RWPE2 (cell line): Measurements from ENCODE around the gene FARS2.

Experiments
- ATAC-seq: fragments of 200-7000 bp; cut with Tn5 transposase; 3 replicates; pipeline ENCODE4 v1.9.1; 2021; ENCODE audit warnings: low read depth
- DNase-seq: peaks from one replicate; pipeline ENCODE4 v3.0.0-alpha.2; 2020; ENCODE audit warnings: low spot score
- H3K27ac ChIP-seq: fragments of 450-650 bp; 2 replicates; pipeline ENCODE4 v1.5.1; 2017; ENCODE audit warnings: mild to moderate bottlenecking; ENCODE audit not compliant: poor library complexity, severe bottlenecking
- H3K27me3 ChIP-seq: fragments of 250-450 bp; sonication (Bioruptor Pico); 2 replicates; pipeline ENCODE4 v1.5.1; 2021; ENCODE audit warnings: mild to moderate bottlenecking, moderate library complexity; ENCODE audit not compliant: insufficient read depth, poor library complexity, severe bottlenecking
- H3K36me3 ChIP-seq: fragments of 250-450 bp; sonication (Bioruptor Pico); 2 replicates; pipeline ENCODE4 v1.5.1; 2020; ENCODE audit warnings: low read depth, mild to moderate bottlenecking, moderate library complexity
- H3K4me1 ChIP-seq: fragments of 250-450 bp; sonication (Bioruptor Pico); 2 replicates; pipeline ENCODE4 v1.5.1; 2021; ENCODE audit warnings: mild to moderate bottlenecking, moderate library complexity; ENCODE audit not compliant: insufficient read depth, poor library complexity, severe bottlenecking
- H3K4me3 ChIP-seq: fragments of 250-450 bp; sonication (Bioruptor Pico); 2 replicates; pipeline ENCODE4 v1.5.1; 2021; ENCODE audit warnings: mild to moderate bottlenecking, moderate library complexity; ENCODE audit not compliant: severe bottlenecking
- H3K9me3 ChIP-seq: fragments of 250-450 bp; sonication (Bioruptor Pico); 2 replicates; pipeline ENCODE4 v1.5.1; 2021; ENCODE audit warnings: mild to moderate bottlenecking, moderate library complexity; ENCODE audit not compliant: severe bottlenecking
- TF ChIP-seq, protein P1 (sequence below): fragments of 450-650 bp; IDR thresholded peaks from one replicate; pipeline ENCODE4 v1.5.1; 2017; ENCODE audit warnings: mild to moderate bottlenecking, moderate library complexity; ENCODE audit not compliant: poor library complexity, severe bottlenecking

FARS2 gene

DNA sequence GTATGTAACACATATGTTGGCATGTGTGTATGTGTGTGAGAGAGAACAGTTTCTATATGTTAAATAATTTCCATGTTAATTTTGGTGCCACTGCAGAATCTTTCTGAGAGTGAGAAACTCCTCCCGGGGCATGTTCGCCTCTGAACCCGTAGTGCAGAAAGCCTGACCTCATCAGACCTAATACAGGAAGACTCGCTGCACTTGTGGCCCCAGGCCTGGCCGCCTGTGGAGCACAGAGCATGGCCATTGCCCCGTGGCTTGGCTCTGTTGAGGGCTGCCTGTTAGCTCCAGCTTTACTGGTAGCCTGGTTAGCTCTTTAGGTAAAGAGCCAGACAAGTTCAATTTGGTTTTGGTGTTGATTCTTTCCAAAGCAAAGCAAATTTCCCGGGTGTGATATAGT, 25.5 kb downstream of the FARS2 start:
- H3K4me3 ChIP-seq = no peak overlapping the region
- no peak for ATAC-seq
- no peaks in the 10 kb centered on the region for H3K27me3 ChIP-seq
- H3K27ac ChIP-seq = no peak overlapping the region
- no peaks in the 10 kb centered on the region for H3K4me1 ChIP-seq
- no peaks in the 10 kb centered on the region for H3K36me3 ChIP-seq
- TF ChIP-seq, protein P1, sequence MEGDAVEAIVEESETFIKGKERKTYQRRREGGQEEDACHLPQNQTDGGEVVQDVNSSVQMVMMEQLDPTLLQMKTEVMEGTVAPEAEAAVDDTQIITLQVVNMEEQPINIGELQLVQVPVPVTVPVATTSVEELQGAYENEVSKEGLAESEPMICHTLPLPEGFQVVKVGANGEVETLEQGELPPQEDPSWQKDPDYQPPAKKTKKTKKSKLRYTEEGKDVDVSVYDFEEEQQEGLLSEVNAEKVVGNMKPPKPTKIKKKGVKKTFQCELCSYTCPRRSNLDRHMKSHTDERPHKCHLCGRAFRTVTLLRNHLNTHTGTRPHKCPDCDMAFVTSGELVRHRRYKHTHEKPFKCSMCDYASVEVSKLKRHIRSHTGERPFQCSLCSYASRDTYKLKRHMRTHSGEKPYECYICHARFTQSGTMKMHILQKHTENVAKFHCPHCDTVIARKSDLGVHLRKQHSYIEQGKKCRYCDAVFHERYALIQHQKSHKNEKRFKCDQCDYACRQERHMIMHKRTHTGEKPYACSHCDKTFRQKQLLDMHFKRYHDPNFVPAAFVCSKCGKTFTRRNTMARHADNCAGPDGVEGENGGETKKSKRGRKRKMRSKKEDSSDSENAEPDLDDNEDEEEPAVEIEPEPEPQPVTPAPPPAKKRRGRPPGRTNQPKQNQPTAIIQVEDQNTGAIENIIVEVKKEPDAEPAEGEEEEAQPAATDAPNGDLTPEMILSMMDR = no peak
- DNase-seq = no peak
- H3K9me3 ChIP-seq = no peaks in the 10 kb centered on the region

DNA sequence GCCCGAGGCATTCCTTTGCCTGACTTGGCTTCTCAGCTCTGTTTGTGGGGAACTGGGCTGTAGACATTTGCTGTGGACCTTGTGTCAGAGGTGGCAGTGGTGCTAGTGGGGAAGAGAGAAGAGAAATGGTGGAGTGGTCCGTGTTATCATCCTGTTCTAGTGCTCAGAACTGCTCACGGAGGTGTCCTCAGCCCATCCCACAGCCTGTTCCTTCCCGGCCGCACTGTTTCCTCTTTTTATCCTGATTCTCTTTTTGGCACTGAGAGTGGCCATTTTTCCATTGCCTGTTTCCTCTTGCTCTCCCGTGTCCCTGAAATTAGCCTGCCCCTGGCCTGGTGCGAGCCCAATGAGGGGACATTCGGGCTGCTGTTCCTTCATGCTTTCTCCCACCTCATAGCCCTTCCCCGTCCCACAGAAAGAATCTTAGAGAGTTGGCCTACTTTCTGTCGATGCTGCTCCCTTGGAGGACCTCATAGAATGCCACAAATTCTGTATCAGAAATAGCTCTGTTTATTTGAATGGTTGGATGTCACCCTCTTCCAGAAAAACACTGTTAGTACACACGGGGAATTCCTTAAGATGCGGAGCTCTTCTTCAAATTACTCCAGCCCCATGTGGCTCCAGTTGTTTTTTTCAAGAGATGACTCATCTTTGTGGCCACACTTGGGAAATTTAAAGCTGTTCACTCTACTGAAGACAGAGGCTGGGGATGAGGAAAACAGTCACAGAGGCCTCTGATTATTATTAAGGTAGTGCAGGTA, 26.1 kb downstream of the FARS2 start:
- Histone ChIP-seq H3K27ac (no peak overlapping the region), H3K36me3 (no peaks in the 10 kb centered on the region), H3K27me3 (no peaks in the 10 kb centered on the region), H3K4me3 (no peak overlapping the region), H3K9me3 (no peaks in the 10 kb centered on the region), H3K4me1 (no peaks in the 10 kb centered on the region)
- TF ChIP-seq, protein P1 = no peak
- ATAC-seq = peak; percentile 74; the same call in 2 of the 3 replicates
- DNase-seq = no peak

DNA sequence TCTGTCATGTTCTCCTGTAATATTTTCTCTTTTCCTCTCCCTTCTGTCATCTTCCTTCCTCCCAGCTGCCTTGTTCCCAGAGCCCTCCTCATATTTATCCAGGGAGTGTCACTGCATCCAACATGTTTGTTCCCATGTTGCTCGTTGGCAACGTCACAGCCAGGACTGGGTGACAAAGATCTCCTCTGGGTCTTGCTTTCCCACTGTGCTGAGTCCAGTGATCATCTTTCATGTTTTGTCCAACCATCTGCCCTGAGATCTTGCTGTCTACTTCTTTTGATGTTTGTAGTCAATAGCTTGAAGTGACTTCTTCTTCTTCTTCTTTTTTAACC, 26.6 kb downstream of the FARS2 start:
- H3K4me3 ChIP-seq = no peak overlapping the region
- ATAC-seq (no peak), DNase-seq (no peak)
- no peaks in the 10 kb centered on the region for H3K36me3 ChIP-seq
- H3K27me3 ChIP-seq = no peaks in the 10 kb centered on the region
- H3K27ac ChIP-seq = no peak overlapping the region
- H3K9me3 ChIP-seq = no peaks in the 10 kb centered on the region
- TF ChIP-seq, protein P1 = no peak
- H3K4me1 ChIP-seq = no peaks in the 10 kb centered on the region

DNA sequence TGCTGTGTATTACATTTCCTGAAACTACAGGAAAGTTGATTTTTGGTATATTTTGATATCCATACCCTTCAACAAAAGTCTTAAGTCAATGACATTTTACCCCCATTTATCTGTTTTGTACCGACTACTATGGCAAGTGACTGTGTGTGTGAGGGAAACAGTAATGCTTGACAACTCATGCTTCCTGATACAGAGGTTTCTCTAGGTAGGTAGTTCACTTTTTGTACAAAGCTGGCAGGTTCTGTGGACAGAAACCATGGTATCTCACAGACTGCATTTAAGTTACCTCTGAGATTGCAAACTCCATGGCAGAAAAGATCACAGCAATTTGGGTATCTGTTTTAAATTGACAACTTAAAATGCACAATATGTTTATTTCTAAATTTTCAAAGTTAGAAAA, 28.8 kb downstream of the FARS2 start:
- Histone ChIP-seq H3K4me1 (no peaks in the 10 kb centered on the region), H3K27me3 (no peaks in the 10 kb centered on the region), H3K9me3 (no peaks in the 10 kb centered on the region), H3K4me3 (no peak overlapping the region), H3K36me3 (no peaks in the 10 kb centered on the region), H3K27ac (no peak overlapping the region)
- TF ChIP-seq, protein P1 = no peak
- DNase-seq (no peak), ATAC-seq (no peak)

GRCh38 chr6:5290500-5290899, 29.2 kb downstream of the FARS2 start:
- no peak overlapping the region for H3K4me3 ChIP-seq
- H3K27me3 ChIP-seq = no peaks in the 10 kb centered on the region
- ATAC-seq (no peak), DNase-seq (no peak)
- no peak overlapping the region for H3K27ac ChIP-seq
- no peaks in the 10 kb centered on the region for H3K36me3 ChIP-seq
- H3K9me3 ChIP-seq = no peaks in the 10 kb centered on the region
- TF ChIP-seq, protein P1 = no peak
- H3K4me1 ChIP-seq = no peaks in the 10 kb centered on the region
